HepG2 (cell line): ENCODE measurements around the gene HSPA1A. TPM values are rescaled to one million over a fixed set of nuclear protein-coding genes. Genes with fewer than 3 reads are reported as not detected.

Experiments
- AGO2 ChIP-seq: fragments of 200-400 bp; formaldehyde crosslinking; optimal IDR thresholded peaks from 2 replicates; pipeline ENCODE3; 2017; ENCODE audit warnings: mild to moderate bottlenecking, low read depth, low read length, moderate library complexity
- CHD4 ChIP-seq: fragments of 200-600 bp; sonication (generic); IDR thresholded peaks from 2 replicates; pipeline ENCODE4 v1.7.0; 2017; ENCODE audit warnings: mild to moderate bottlenecking, low read length, borderline replicate concordance
- FLYWCH1 ChIP-seq: sonication (generic); formaldehyde crosslinking; IDR thresholded peaks from 2 replicates; pipeline ENCODE4 v1.8.1; 2023; ENCODE audit warnings: mild to moderate bottlenecking, missing genetic modification reagents
- GZF1 ChIP-seq: sonication (generic); formaldehyde crosslinking; IDR thresholded peaks from 2 replicates; pipeline ENCODE4 v1.5.1; 2020; ENCODE audit warnings: mild to moderate bottlenecking, missing genetic modification reagents
- HNF1A ChIP-seq, 2 experiments: sonication (generic) in 1 of 2; formaldehyde crosslinking in 1 of 2; IDR thresholded peaks; 2 replicates each; pipeline versions ENCODE4 v1.4.0 to v1.6.1; 2016 to 2020; ENCODE audit warnings: borderline replicate concordance in 1 of 2, low read depth in 1 of 2, mild to moderate bottlenecking in 1 of 2, missing genetic modification reagents in 1 of 2
- IKZF1 ChIP-seq: fragments of 450-650 bp; IDR thresholded peaks from 2 replicates; pipeline ENCODE4 v1.7.1; 2016
- RBFOX2 ChIP-seq: fragments of 200-400 bp; formaldehyde crosslinking; IDR thresholded peaks from 2 replicates; pipeline ENCODE4 v1.6.1; 2017; ENCODE audit warnings: low read depth, mild to moderate bottlenecking, low read length
- RNF219 ChIP-seq: sonication (generic); formaldehyde crosslinking; IDR thresholded peaks from 2 replicates; pipeline ENCODE4 v1.5.0; 2020; ENCODE audit warnings: mild to moderate bottlenecking, missing genetic modification reagents
- SSRP1 ChIP-seq: IDR thresholded peaks from 2 replicates; pipeline ENCODE4 v1.6.1; 2016; ENCODE audit warnings: control low read depth
- ZNF335 ChIP-seq: sonication (generic); formaldehyde crosslinking; IDR thresholded peaks from 2 replicates; pipeline ENCODE4 v1.4.0; 2020; ENCODE audit warnings: missing genetic modification reagents
- ZNF510 ChIP-seq: sonication (generic); formaldehyde crosslinking; IDR thresholded peaks from 2 replicates; pipeline ENCODE4 v1.4.0; 2020; ENCODE audit warnings: low read depth, mild to moderate bottlenecking, missing genetic modification reagents
- ZNF639 ChIP-seq: conservative IDR thresholded peaks from 2 replicates; pipeline ENCODE4 v1.6.1; 2018; ENCODE audit warnings: missing genetic modification reagents
- ZNF747 ChIP-seq: sonication (generic); formaldehyde crosslinking; IDR thresholded peaks from 2 replicates; pipeline ENCODE4 v1.8.1; 2023; ENCODE audit warnings: missing genetic modification reagents, mild to moderate bottlenecking, borderline replicate concordance
- ZNF792 ChIP-seq: IDR thresholded peaks from 2 replicates; pipeline ENCODE4 v1.6.1; 2016
- ZSCAN9 ChIP-seq: IDR thresholded peaks from 2 replicates; pipeline ENCODE4 v1.6.1; 2016; ENCODE audit warnings: borderline replicate concordance
- polyA plus RNA-seq, 8 experiments: library from polyadenylated mRNA; depleted of rRNA in 3 of 8; stranded (reverse) in 7 of 8; unstranded in 1 of 8; fragments of >200 nt; fragmentation: Illumina TruSeq in 4 of 8; extraction: Trizol in 4 of 8; gene quantifications; 2 replicates each; pipeline versions ENCODE4 v1.2.1 to v1.2.3, GENCODE V29; 2011 to 2016; ENCODE audit warnings: low read depth in 4 of 8, missing spikeins in 1 of 8, mixed read lengths in 1 of 8; ENCODE audit not compliant: insufficient read depth in 1 of 8
- total RNA-seq, 5 experiments: library from RNA; depleted of rRNA; stranded (reverse); fragments of >200 nt; fragmentation: Illumina TruSeq; extraction: Trizol; gene quantifications; 2 replicates each; pipeline ENCODE4 v1.2.3, GENCODE V29; 2016; ENCODE audit warnings: low read depth in 1 of 5
- TF ChIP-seq, protein P1 (sequence below): sonication (generic); formaldehyde crosslinking; IDR thresholded peaks from 2 replicates; pipeline ENCODE4 v1.4.0; 2020; ENCODE audit warnings: missing genetic modification reagents
- TF ChIP-seq, protein P2 (sequence below): sonication (generic); formaldehyde crosslinking; IDR thresholded peaks from 2 replicates; pipeline ENCODE4 v1.8.0; 2022; ENCODE audit warnings: mild to moderate bottlenecking, missing genetic modification reagents, moderate library complexity

HSPA1A gene
- total and polyA plus RNA-seq, 2 of the 13 experiments (the other 11 are each of a cell fraction or from before 2014, with no cell fraction given), result 44.5 to 85.0 TPM

DNA sequence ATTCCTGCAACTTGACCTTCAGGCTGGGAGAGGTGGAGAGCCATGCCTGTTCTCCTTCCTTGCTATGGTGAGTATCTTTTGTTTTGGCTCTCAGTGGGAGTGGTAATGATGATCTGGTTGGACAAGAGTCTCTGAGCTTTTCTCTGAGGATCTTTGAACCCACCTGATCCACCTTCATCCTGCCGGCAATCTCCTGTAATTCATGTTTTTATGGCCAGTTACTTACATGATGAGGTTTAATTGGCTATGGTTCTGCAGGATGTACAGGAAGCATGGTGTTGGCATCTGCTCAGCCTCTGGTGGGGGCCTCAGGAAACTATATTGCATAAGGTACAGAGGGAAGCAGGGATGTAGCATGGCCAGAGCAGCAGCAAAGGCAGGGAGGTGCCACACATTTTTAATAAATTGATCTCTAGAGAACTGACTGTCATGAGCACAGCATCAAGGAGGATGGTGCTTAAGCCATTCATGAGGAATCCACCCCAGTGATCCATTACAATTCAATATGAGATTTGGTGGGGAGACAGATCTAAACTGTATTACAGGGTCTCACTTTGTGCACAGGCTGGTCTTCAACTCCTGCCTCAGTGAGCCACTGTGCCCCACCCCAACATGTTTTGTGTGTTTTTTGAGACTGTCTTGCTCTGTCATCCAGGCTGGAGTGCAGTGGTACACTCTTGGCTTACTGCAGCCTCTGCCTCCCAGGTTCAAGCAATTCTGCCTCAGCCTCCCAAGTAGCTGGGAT lies 22.2 kb downstream of the HSPA1A start (continued):
- TF ChIP-seq IKZF1 (no peak), SSRP1 (CRISPR knock-in tag) (peak; percentile 77), HNF1A (IDR thresholded peaks at IDR 0.05; ENCODE audit: low read depth) (no peak), HNF1A (CRISPR knock-in tag; IDR thresholded peaks at IDR 0.05; ENCODE audit: borderline replicate concordance) (peak; percentile 39; the same call in 1 of the 2 replicates), RBFOX2 (peak; percentile 78), ZSCAN9 (CRISPR knock-in tag) (no peak), ZNF510 (CRISPR knock-in tag) (0 out of 2 replicates have a peak, but pooled peaks have one; percentile 36), GZF1 (no peak), ZNF639 (CRISPR knock-in tag) (no peak), RNF219 (no peak), ZNF747 (CRISPR knock-in tag) (no peak), ZNF792 (no peak), CHD4 (no peak), ZNF335 (CRISPR knock-in tag) (peak; percentile 68; the same call in 1 of the 2 replicates), AGO2 (peak; percentile 33), FLYWCH1 (CRISPR knock-in tag) (no peak)
- TF ChIP-seq, protein P1, sequence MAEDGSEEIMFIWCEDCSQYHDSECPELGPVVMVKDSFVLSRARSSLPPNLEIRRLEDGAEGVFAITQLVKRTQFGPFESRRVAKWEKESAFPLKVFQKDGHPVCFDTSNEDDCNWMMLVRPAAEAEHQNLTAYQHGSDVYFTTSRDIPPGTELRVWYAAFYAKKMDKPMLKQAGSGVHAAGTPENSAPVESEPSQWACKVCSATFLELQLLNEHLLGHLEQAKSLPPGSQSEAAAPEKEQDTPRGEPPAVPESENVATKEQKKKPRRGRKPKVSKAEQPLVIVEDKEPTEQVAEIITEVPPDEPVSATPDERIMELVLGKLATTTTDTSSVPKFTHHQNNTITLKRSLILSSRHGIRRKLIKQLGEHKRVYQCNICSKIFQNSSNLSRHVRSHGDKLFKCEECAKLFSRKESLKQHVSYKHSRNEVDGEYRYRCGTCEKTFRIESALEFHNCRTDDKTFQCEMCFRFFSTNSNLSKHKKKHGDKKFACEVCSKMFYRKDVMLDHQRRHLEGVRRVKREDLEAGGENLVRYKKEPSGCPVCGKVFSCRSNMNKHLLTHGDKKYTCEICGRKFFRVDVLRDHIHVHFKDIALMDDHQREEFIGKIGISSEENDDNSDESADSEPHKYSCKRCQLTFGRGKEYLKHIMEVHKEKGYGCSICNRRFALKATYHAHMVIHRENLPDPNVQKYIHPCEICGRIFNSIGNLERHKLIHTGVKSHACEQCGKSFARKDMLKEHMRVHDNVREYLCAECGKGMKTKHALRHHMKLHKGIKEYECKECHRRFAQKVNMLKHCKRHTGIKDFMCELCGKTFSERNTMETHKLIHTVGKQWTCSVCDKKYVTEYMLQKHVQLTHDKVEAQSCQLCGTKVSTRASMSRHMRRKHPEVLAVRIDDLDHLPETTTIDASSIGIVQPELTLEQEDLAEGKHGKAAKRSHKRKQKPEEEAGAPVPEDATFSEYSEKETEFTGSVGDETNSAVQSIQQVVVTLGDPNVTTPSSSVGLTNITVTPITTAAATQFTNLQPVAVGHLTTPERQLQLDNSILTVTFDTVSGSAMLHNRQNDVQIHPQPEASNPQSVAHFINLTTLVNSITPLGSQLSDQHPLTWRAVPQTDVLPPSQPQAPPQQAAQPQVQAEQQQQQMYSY (CRISPR knock-in tag), result no peak
- TF ChIP-seq, protein P2, sequence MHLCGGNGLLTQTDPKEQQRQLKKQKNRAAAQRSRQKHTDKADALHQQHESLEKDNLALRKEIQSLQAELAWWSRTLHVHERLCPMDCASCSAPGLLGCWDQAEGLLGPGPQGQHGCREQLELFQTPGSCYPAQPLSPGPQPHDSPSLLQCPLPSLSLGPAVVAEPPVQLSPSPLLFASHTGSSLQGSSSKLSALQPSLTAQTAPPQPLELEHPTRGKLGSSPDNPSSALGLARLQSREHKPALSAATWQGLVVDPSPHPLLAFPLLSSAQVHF, result no peak
